ENCODE measurements around the gene AOPEP.

The AOPEP gene

DNA sequence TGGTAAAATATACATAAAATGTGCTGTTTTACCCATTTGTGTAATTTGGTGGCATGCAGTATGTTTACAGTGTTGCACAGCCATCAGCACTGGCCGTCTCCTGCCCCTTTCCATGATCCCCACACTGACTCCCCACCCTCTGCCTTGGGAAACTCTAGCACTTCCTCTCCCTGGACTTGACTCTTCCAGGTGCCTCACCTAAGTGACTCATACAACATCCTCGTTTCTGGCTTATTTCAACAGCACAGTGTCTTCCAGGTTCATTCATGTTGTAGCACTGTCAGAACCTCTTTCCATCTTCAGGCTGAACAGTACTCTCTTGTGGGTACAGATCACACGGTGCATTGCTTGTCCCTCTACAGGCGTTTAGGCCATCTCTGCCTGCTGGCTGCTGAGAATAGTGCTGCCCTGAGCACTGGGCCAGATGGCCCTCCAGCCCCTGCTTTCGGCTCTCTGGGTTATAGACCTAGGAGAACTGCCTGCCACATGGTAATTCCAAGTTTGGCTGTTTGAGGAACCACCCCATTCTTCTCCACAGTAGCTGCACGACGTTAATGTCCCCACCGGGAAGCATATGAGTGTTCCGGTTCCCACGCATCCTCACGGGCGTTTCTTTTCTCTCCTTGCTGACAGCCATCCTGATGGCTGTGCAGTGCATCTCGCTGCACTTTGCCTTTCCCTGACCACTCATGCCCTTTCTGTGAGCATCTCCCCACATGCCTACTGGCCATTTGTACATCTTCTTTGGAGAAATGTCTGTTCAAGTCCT, 379.2 kb downstream of the AOPEP start:
- no peak for DNase-seq
- Mint-ChIP-seq H3K4me3 (no peak overlapping the region), H3K9me3 (no peaks in the 10 kb centered on the region), H3K4me1 (ENCODE audit: low read depth in 2 of 2) (no peaks in the 10 kb centered on the region), H3K27ac (no peak overlapping the region), H3K27me3 (no peaks in the 10 kb centered on the region), H3K36me3 (ENCODE audit: insufficient read depth) (peaks cover 3% of the 10 kb centered on the region)
- ATAC-seq (replicated peaks): no peak

GRCh38 chr9:95107001-95107749, 380.7 kb downstream of the AOPEP start:
- Mint-ChIP-seq H3K9me3 (no peaks in the 10 kb centered on the region), H3K27ac (no peak overlapping the region), H3K4me3 (no peak overlapping the region), H3K27me3 (no peaks in the 10 kb centered on the region), H3K36me3 (ENCODE audit: insufficient read depth) (peaks cover 3% of the 10 kb centered on the region), H3K4me1 (ENCODE audit: low read depth in 2 of 2) (no peaks in the 10 kb centered on the region)
- DNase-seq: no peak
- no peak for ATAC-seq (replicated peaks)

GRCh38 chr9:95107976-95108375, 381.5 kb downstream of the AOPEP start:
- Mint-ChIP-seq H3K27me3 (no peaks in the 10 kb centered on the region), H3K27ac (no peak overlapping the region), H3K36me3 (ENCODE audit: insufficient read depth) (peaks cover 3% of the 10 kb centered on the region), H3K4me1 (ENCODE audit: low read depth in 2 of 2) (no peaks in the 10 kb centered on the region), H3K4me3 (no peak overlapping the region), H3K9me3 (no peaks in the 10 kb centered on the region)
- no peak for ATAC-seq (replicated peaks)
- no peak for DNase-seq

DNA sequence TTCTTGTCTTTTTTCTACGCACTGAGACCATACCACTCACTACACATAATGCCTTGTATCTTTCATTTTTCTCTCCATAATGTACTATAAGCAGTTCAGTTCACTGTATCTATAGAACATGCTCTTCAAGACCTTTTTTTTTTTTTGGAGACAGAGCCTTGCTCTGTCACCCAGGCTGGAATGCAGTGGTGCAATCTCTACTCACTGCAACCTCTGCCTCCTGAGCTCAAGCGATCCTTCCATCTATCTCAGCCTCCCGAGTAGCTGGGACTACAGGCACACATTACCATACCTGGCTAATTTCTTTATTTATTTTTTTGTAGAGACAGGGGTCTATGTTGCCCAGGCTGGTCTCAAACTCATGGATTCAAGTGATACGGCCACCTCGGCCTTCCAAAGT, 382.3 kb downstream of the AOPEP start:
- Mint-ChIP-seq H3K27me3 (no peaks in the 10 kb centered on the region), H3K9me3 (no peaks in the 10 kb centered on the region), H3K36me3 (ENCODE audit: insufficient read depth) (peaks cover 3% of the 10 kb centered on the region), H3K4me1 (ENCODE audit: low read depth in 2 of 2) (no peaks in the 10 kb centered on the region), H3K4me3 (no peak overlapping the region), H3K27ac (no peak overlapping the region)
- DNase-seq (no peak), ATAC-seq (replicated peaks) (no peak)

- Mint-ChIP-seq H3K9me3 (no peaks in the 10 kb centered on the region), H3K27me3 (no peaks in the 10 kb centered on the region), H3K27ac (no peak overlapping the region), H3K4me1 (ENCODE audit: low read depth in 2 of 2) (no peaks in the 10 kb centered on the region), H3K4me3 (no peak overlapping the region), H3K36me3 (ENCODE audit: insufficient read depth) (peaks cover 3% of the 10 kb centered on the region)
- DNase-seq: no peak
- ATAC-seq (replicated peaks): no peak
These were observed 383.0 kb downstream of the AOPEP start for GRCh38 chr9:95109456-95109855.

GRCh38 chr9:95110921-95111525, 384.5 kb downstream of the AOPEP start:
- no peak for ATAC-seq (replicated peaks)
- H3K27me3 Mint-ChIP-seq: no peaks in the 10 kb centered on the region
- H3K4me1 Mint-ChIP-seq (ENCODE audit: low read depth in 2 of 2): no peaks in the 10 kb centered on the region
- no peak overlapping the region for H3K4me3 Mint-ChIP-seq
- peaks cover 3% of the 10 kb centered on the region for H3K36me3 Mint-ChIP-seq (ENCODE audit: insufficient read depth)
- no peak for DNase-seq
- H3K9me3 Mint-ChIP-seq: no peaks in the 10 kb centered on the region
- no peak overlapping the region for H3K27ac Mint-ChIP-seq

GRCh38 chr9:95111716-95112115, 385.2 kb downstream of the AOPEP start:
- H3K4me3 Mint-ChIP-seq: no peak overlapping the region
- ATAC-seq (replicated peaks): no peak
- no peak for DNase-seq
- H3K27ac Mint-ChIP-seq: no peak overlapping the region
- H3K4me1 Mint-ChIP-seq (ENCODE audit: low read depth in 2 of 2): no peaks in the 10 kb centered on the region
- peaks cover 3% of the 10 kb centered on the region for H3K36me3 Mint-ChIP-seq (ENCODE audit: insufficient read depth)
- H3K9me3 Mint-ChIP-seq: no peaks in the 10 kb centered on the region
- no peaks in the 10 kb centered on the region for H3K27me3 Mint-ChIP-seq

DNA sequence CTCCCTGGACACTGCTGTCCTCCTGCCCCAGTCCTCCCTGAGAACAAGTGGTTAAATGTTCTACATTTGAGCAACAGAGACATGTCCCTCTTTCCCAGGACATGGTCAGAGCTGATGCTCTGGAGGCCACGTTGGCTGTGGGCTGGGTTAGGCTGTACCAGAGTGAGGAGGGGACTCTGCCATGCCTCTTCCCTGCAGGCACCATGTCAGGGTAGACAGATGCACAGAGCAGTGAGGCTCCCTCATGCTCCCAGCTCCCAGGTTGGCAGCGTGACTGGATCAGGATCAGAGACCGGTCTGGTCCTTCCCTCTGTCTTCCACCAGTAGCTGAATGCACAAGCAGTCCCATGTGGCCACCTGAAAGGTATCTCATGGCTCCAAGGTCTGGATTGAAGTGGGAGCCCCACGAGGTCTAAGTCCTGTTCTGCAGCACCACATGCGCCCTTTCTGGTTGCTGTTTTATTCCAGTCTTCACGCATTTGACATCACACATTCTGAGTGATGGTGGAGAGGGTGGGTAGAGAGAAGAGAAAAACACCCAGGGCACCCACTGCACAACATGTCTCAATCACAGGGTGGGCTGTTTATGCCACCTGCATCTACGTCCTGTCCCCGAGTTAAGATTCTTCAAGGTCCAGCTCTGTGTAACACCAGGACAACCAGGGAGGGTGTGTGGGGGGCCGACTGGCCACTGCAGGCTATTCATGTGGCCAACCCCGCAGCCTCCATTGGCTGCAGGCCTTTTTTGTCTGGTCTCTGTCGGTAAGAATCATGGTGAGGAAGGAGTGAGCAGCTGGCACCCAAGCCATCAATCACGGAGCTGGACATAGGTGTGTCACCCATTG, 386.2 kb downstream of the AOPEP start:
- Mint-ChIP-seq H3K27me3 (no peaks in the 10 kb centered on the region), H3K4me3 (no peak overlapping the region), H3K4me1 (ENCODE audit: low read depth in 2 of 2) (no peaks in the 10 kb centered on the region), H3K27ac (no peak overlapping the region), H3K36me3 (ENCODE audit: insufficient read depth) (peaks cover 3% of the 10 kb centered on the region), H3K9me3 (no peaks in the 10 kb centered on the region)
- ATAC-seq (replicated peaks): no peak
- DNase-seq: no peak

- H3K27me3 Mint-ChIP-seq: no peaks in the 10 kb centered on the region
- no peak overlapping the region for H3K4me3 Mint-ChIP-seq
- DNase-seq (no peak), ATAC-seq (replicated peaks) (no peak)
- H3K4me1 Mint-ChIP-seq (ENCODE audit: low read depth in 2 of 2): no peaks in the 10 kb centered on the region
- H3K36me3 Mint-ChIP-seq (ENCODE audit: insufficient read depth): no peaks in the 10 kb centered on the region
- no peak overlapping the region for H3K27ac Mint-ChIP-seq
- no peaks in the 10 kb centered on the region for H3K9me3 Mint-ChIP-seq
These were observed 388.6 kb downstream of the AOPEP start for GRCh38 chr9:95115104-95115503.

DNA sequence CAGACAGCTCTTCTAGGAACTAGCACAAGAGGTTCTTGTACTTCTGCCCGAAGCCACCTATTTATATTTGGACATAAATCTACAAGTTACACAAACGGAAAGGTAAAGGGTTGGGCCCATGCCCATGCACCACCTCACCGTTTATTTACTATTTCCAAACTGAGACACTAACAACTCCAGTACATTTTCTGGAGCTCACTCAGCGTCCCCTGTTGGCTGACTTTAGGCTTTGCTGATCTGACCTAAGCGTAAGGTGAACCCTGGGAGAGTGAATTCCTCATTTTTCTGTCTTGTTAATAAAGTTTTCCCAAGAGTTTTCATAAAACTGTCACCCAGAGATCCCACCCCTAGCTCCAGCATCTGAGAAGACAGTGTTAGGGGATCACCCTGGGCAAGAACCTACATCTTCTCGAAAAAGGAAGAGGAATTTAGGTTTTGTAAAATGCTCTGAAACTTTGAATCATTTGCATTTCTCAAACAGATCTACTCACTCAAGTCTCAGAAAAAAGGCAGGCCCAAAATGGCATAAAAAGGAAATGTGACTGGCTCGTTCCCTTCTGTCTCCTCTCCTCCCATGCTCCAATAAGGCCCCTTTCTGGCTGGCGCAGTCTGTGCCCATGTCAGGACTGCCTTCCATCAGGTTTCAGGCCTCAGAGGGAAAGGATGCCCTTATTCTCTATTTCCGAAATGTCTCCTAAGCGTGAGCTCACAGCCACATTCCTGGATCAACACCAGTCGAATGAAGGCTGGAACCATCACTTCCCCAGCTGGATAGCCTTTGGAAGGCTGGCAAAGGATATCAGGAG, 389.7 kb downstream of the AOPEP start:
- Mint-ChIP-seq H3K9me3 (no peaks in the 10 kb centered on the region), H3K27ac (no peak overlapping the region), H3K27me3 (no peaks in the 10 kb centered on the region), H3K36me3 (ENCODE audit: insufficient read depth) (no peaks in the 10 kb centered on the region), H3K4me3 (no peak overlapping the region), H3K4me1 (ENCODE audit: low read depth in 2 of 2) (no peaks in the 10 kb centered on the region)
- DNase-seq (no peak), ATAC-seq (replicated peaks) (no peak)

- ATAC-seq (replicated peaks) (no peak), DNase-seq (no peak)
- no peak overlapping the region for H3K27ac Mint-ChIP-seq
- H3K4me3 Mint-ChIP-seq: no peak overlapping the region
- no peaks in the 10 kb centered on the region for H3K9me3 Mint-ChIP-seq
- no peaks in the 10 kb centered on the region for H3K4me1 Mint-ChIP-seq (ENCODE audit: low read depth in 2 of 2)
- H3K36me3 Mint-ChIP-seq (ENCODE audit: insufficient read depth): no peaks in the 10 kb centered on the region
- H3K27me3 Mint-ChIP-seq: no peaks in the 10 kb centered on the region
These were observed 390.3 kb downstream of the AOPEP start for GRCh38 chr9:95116808-95117204.

GRCh38 chr9:95118596-95118995, 392.1 kb downstream of the AOPEP start:
- no peaks in the 10 kb centered on the region for H3K27me3 Mint-ChIP-seq
- no peaks in the 10 kb centered on the region for H3K9me3 Mint-ChIP-seq
- no peak overlapping the region for H3K27ac Mint-ChIP-seq
- no peaks in the 10 kb centered on the region for H3K36me3 Mint-ChIP-seq (ENCODE audit: insufficient read depth)
- no peaks in the 10 kb centered on the region for H3K4me1 Mint-ChIP-seq (ENCODE audit: low read depth in 2 of 2)
- no peak for DNase-seq
- no peak for ATAC-seq (replicated peaks)
- H3K4me3 Mint-ChIP-seq: no peak overlapping the region

Data from effector memory CD8-positive, alpha-beta T cell (primary cell).